ENCODE measurements around the gene HDDC2. TPM values are rescaled to one million over a fixed set of nuclear protein-coding genes. Genes with fewer than 3 reads are reported as not detected.

HDDC2 gene
- total RNA-seq, 2 experiments from 2014 or later, result 19.4 to 21.6 TPM

DNA sequence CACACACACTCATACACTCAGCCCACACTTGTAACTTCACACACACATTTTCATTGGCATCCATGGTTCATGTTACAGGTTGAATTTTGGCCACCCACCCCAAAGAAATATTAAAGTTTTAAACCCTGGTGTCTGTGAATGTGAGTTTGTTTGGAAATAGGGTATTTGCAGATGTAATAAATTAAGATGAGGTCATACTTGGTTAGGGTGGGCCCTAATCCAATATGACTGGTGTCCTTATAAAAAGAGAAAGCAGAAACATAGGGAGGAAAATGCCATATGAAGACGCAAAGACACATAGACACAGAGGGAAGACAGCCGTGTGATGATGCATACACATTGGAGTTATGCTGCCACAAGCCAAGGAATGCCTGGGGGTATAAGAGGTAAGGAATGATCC, 39.7 kb upstream of the HDDC2 start:
- H3K9me3 ChIP-seq (ENCODE audit: control insufficient read depth in 1 of 2, insufficient read depth in 1 of 2, low read length in 2 of 2), result no peaks in the 10 kb centered on the region
- no peaks in the 10 kb centered on the region for H3K36me3 ChIP-seq (ENCODE audit: insufficient read depth, low read length)
- no peak overlapping the region for H3K27ac Mint-ChIP-seq
- H3K9me3 Mint-ChIP-seq, result no peaks in the 10 kb centered on the region
- peaks cover 25% of the 10 kb centered on the region for H3K27me3 Mint-ChIP-seq
- ATAC-seq (ENCODE audit: poor library complexity) (no peak), DNase-seq (no peak)
- no peak overlapping the region for H3K4me3 Mint-ChIP-seq
- TF ChIP-seq, protein P1, sequence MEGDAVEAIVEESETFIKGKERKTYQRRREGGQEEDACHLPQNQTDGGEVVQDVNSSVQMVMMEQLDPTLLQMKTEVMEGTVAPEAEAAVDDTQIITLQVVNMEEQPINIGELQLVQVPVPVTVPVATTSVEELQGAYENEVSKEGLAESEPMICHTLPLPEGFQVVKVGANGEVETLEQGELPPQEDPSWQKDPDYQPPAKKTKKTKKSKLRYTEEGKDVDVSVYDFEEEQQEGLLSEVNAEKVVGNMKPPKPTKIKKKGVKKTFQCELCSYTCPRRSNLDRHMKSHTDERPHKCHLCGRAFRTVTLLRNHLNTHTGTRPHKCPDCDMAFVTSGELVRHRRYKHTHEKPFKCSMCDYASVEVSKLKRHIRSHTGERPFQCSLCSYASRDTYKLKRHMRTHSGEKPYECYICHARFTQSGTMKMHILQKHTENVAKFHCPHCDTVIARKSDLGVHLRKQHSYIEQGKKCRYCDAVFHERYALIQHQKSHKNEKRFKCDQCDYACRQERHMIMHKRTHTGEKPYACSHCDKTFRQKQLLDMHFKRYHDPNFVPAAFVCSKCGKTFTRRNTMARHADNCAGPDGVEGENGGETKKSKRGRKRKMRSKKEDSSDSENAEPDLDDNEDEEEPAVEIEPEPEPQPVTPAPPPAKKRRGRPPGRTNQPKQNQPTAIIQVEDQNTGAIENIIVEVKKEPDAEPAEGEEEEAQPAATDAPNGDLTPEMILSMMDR (IDR thresholded peaks at IDR 0.05), result no peak
- intact Hi-C loops (cut with DNase I, micrococcal nuclease), result no loop called here
- no peaks in the 10 kb centered on the region for H3K4me1 Mint-ChIP-seq (ENCODE audit: low read depth)
- no peaks in the 10 kb centered on the region for H3K36me3 Mint-ChIP-seq (ENCODE audit: low read depth)
- H3K4me3 ChIP-seq (ENCODE audit: low read length), result no peak overlapping the region
- H3K4me1 ChIP-seq (ENCODE audit: insufficient read depth, low read length), result peaks cover 8% of the 10 kb centered on the region
- H3K27me3 ChIP-seq (ENCODE audit: control insufficient read depth in 1 of 2, insufficient read depth in 2 of 2, low read length in 2 of 2), result peaks cover 0 to 8% of the 10 kb centered on the region in 2 experiments
- ChIA-PET POLR2A (no interaction called here), CTCF (interaction anchor here (1.5 kb wide), 1 partner anchor 10 kb away, joined by 4 read pairs; no protein-coding TSS in a partner anchor)
- H3K27ac ChIP-seq (ENCODE audit: low read depth in 1 of 2, low read length in 2 of 2), result no peak overlapping the region

GRCh38 chr6:125340991-125341390, 39.2 kb upstream of the HDDC2 start:
- TF ChIP-seq, protein P1 (IDR thresholded peaks at IDR 0.05), result no peak
- Mint-ChIP-seq H3K9me3 (no peaks in the 10 kb centered on the region), H3K4me3 (no peak overlapping the region), H3K4me1 (ENCODE audit: low read depth) (no peaks in the 10 kb centered on the region), H3K27me3 (peaks cover 26% of the 10 kb centered on the region), H3K27ac (no peak overlapping the region), H3K36me3 (ENCODE audit: low read depth) (no peaks in the 10 kb centered on the region)
- ChIA-PET POLR2A (no interaction called here), CTCF (interaction anchor here (1.5 kb wide), 1 partner anchor 10 kb away, joined by 4 read pairs; no protein-coding TSS in a partner anchor)
- Histone ChIP-seq H3K4me1 (ENCODE audit: insufficient read depth, low read length) (peaks cover 4% of the 10 kb centered on the region), H3K27me3 (ENCODE audit: control insufficient read depth in 1 of 2, insufficient read depth in 2 of 2, low read length in 2 of 2) (peaks cover 0 to 3% of the 10 kb centered on the region in 2 experiments), H3K9me3 (ENCODE audit: control insufficient read depth in 1 of 2, insufficient read depth in 1 of 2, low read length in 2 of 2) (no peaks in the 10 kb centered on the region), H3K27ac (ENCODE audit: low read depth in 1 of 2, low read length in 2 of 2) (no peak overlapping the region), H3K4me3 (ENCODE audit: low read length) (no peak overlapping the region), H3K36me3 (ENCODE audit: insufficient read depth, low read length) (no peaks in the 10 kb centered on the region)
- no peak for ATAC-seq (ENCODE audit: poor library complexity)
- intact Hi-C loops (cut with DNase I, micrococcal nuclease), result no loop called here
- DNase-seq, result no peak

DNA sequence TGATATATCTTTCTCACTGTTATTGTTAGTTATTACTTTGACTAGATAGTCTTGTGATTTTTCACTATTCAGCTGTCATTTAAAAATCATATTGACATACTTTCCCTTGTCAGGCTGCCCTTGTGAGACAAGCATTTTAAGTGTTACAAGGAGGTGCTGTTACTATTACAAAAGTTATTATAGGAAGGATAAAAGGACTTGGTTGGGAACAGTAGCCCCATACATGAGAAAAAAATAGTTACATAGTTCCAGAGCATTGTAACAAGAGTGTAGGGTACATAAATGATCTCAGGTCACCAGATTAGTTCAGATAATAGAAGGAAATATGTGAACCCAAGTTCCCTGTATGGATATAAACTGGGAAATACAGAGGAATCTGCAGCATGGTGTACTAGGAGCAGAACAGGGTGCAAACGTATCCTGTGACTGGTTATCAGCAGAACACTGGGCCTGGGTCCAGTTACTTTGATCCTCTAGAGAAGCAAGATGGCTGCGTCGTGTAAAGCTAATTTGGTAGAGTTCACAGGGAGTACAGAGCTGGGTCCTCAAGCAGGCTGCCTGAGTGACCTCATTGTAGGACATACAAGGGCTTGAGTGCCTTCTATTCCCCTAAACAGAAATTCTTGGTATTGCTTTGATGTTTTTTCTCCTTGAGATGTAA, 38.5 kb upstream of the HDDC2 start:
- Histone ChIP-seq H3K27ac (ENCODE audit: low read depth in 1 of 2, low read length in 2 of 2) (no peak overlapping the region), H3K4me3 (ENCODE audit: low read length) (no peak overlapping the region), H3K4me1 (ENCODE audit: insufficient read depth, low read length) (no peaks in the 10 kb centered on the region), H3K36me3 (ENCODE audit: insufficient read depth, low read length) (no peaks in the 10 kb centered on the region), H3K27me3 (ENCODE audit: control insufficient read depth in 1 of 2, insufficient read depth in 2 of 2, low read length in 2 of 2) (peaks cover 4 to 6% of the 10 kb centered on the region in 2 experiments), H3K9me3 (ENCODE audit: control insufficient read depth in 1 of 2, insufficient read depth in 1 of 2, low read length in 2 of 2) (no peaks in the 10 kb centered on the region)
- H3K4me3 Mint-ChIP-seq, result no peak overlapping the region
- CTCF ChIA-PET, result interaction anchor here (1.5 kb wide), 1 partner anchor 9 kb away, joined by 4 read pairs; no protein-coding TSS in a partner anchor
- TF ChIP-seq, protein P1 (IDR thresholded peaks at IDR 0.05), result no peak
- DNase-seq, result no peak
- H3K4me1 Mint-ChIP-seq (ENCODE audit: low read depth), result no peaks in the 10 kb centered on the region
- H3K36me3 Mint-ChIP-seq (ENCODE audit: low read depth), result no peaks in the 10 kb centered on the region
- no peak overlapping the region for H3K27ac Mint-ChIP-seq
- POLR2A ChIA-PET, result no interaction called here
- H3K27me3 Mint-ChIP-seq, result peaks cover 33% of the 10 kb centered on the region
- no peaks in the 10 kb centered on the region for H3K9me3 Mint-ChIP-seq
- no peak for ATAC-seq (ENCODE audit: poor library complexity)
- intact Hi-C loops (cut with DNase I, micrococcal nuclease), result no loop called here

Measured in CD4-positive, alpha-beta T cell (primary cell).